ENCODE measurements around the gene RBP3.

RBP3 gene

GRCh38 chr10:47308775-47309174, 39.4 kb upstream of the RBP3 start:
- DNase-seq (ENCODE audit: extremely low read depth, insufficient read length) = no peak
- Histone ChIP-seq H3K27me3 (replicated peaks; ENCODE audit: control insufficient read depth, insufficient read depth, low read length) (no peaks in the 10 kb centered on the region; the same call in 1 of the 2 replicates), H3K36me3 (ENCODE audit: control insufficient read depth, insufficient read depth, low read length) (no peaks in the 10 kb centered on the region), H3K4me3 (replicated peaks; ENCODE audit: low read depth, low read length) (no peak overlapping the region)
- TF ChIP-seq CTCF (IDR thresholded peaks at IDR 0.05; ENCODE audit: insufficient read depth, low read length, poor library complexity, severe bottlenecking) = no peak

DNA sequence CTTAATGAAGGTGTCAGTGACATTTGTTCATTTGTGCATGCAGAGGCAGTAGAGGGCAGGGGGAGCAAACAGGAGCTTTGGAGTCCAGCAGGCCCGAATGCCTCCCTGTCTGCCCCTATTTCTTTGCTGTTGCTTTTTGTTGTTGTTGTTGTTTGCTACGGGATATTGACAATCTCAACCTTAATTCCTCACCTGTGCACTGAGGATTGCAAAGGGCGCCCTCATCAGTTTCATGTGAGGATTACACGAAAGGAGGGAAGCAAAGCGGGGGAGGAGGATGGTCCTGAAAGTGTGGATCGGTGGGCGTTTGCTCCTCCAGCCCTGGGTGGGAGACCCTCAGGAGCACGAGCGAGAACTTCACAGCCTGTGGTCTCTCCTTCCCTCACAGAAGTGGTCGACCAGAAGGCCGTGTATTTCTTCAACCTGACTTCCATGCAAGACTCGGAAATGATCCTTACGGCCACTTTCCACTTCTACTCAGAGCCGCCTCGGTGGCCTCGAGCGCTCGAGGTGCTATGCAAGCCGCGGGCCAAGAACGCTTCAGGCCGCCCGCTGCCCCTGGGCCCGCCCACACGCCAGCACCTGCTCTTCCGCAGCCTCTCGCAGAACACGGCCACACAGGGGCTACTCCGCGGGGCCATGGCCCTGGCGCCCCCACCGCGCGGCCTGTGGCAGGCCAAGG, 38.6 kb upstream of the RBP3 start:
- DNase-seq (ENCODE audit: extremely low read depth, insufficient read length) = no peak
- Histone ChIP-seq H3K36me3 (ENCODE audit: control insufficient read depth, insufficient read depth, low read length) (no peaks in the 10 kb centered on the region), H3K27me3 (replicated peaks; ENCODE audit: control insufficient read depth, insufficient read depth, low read length) (no peaks in the 10 kb centered on the region; the same call in 1 of the 2 replicates), H3K4me3 (replicated peaks; ENCODE audit: low read depth, low read length) (no peak overlapping the region)
- TF ChIP-seq CTCF (IDR thresholded peaks at IDR 0.05; ENCODE audit: insufficient read depth, low read length, poor library complexity, severe bottlenecking) = peak; percentile 24

DNA sequence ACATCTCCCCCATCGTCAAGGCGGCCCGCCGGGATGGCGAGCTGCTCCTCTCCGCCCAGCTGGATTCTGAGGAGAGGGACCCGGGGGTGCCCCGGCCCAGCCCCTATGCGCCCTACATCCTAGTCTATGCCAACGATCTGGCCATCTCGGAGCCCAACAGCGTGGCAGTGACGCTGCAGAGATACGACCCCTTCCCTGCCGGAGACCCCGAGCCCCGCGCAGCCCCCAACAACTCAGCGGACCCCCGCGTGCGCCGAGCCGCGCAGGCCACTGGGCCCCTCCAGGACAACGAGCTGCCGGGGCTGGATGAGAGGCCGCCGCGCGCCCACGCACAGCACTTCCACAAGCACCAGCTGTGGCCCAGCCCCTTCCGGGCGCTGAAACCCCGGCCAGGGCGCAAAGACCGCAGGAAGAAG, 38.1 kb upstream of the RBP3 start:
- TF ChIP-seq CTCF (IDR thresholded peaks at IDR 0.05; ENCODE audit: insufficient read depth, low read length, poor library complexity, severe bottlenecking) = no peak
- Histone ChIP-seq H3K27me3 (replicated peaks; ENCODE audit: control insufficient read depth, insufficient read depth, low read length) (no peaks in the 10 kb centered on the region; the same call in 1 of the 2 replicates), H3K36me3 (ENCODE audit: control insufficient read depth, insufficient read depth, low read length) (no peaks in the 10 kb centered on the region), H3K4me3 (replicated peaks; ENCODE audit: low read depth, low read length) (no peak overlapping the region)
- no peak for DNase-seq (ENCODE audit: extremely low read depth, insufficient read length)

GRCh38 chr10:47311193-47311931, 36.8 kb upstream of the RBP3 start:
- no peak for DNase-seq (ENCODE audit: extremely low read depth, insufficient read length)

GRCh38 chr10:47311932-47312662, 36.1 kb upstream of the RBP3 start:
- DNase-seq (ENCODE audit: extremely low read depth, insufficient read length) = peak; percentile 48
- peak; percentile 93 for TF ChIP-seq CTCF (IDR thresholded peaks at IDR 0.05; ENCODE audit: insufficient read depth, low read length, poor library complexity, severe bottlenecking)
- Histone ChIP-seq H3K36me3 (ENCODE audit: control insufficient read depth, insufficient read depth, low read length) (no peaks in the 10 kb centered on the region), H3K4me3 (replicated peaks; ENCODE audit: low read depth, low read length) (no peak overlapping the region), H3K27me3 (replicated peaks; ENCODE audit: control insufficient read depth, insufficient read depth, low read length) (no peaks in the 10 kb centered on the region; the same call in 1 of the 2 replicates)

More at GRCh38 chr10:47311193-47311931, 36.8 kb upstream of the RBP3 start:
- H3K4me3 ChIP-seq (replicated peaks; ENCODE audit: low read depth, low read length) = no peak overlapping the region
- H3K36me3 ChIP-seq (ENCODE audit: control insufficient read depth, insufficient read depth, low read length) = no peaks in the 10 kb centered on the region
- no peaks in the 10 kb centered on the region; the same call in 1 of the 2 replicates for H3K27me3 ChIP-seq (replicated peaks; ENCODE audit: control insufficient read depth, insufficient read depth, low read length)
- no peak for TF ChIP-seq CTCF (IDR thresholded peaks at IDR 0.05; ENCODE audit: insufficient read depth, low read length, poor library complexity, severe bottlenecking)
